Measurements from ENCODE around the gene EXOC3.

GRCh38 chr5:452978-453710, 10.2 kb downstream of the EXOC3 start:
- TF ChIP-seq CTCF (conservative IDR thresholded peaks at IDR 0.05; ENCODE audit: low read depth, low read length) (no peak), EZH2 (IDR thresholded peaks at IDR 0.05; ENCODE audit: low read length, unreplicated experiment) (no peak), EZH2phosphoT487 (IDR thresholded peaks at IDR 0.05; ENCODE audit: borderline replicate concordance, low read length) (no peak)
